K562 (cell line): ENCODE results near the gene PPP1R13L. TPM values are rescaled to one million over a fixed set of nuclear protein-coding genes. Genes with fewer than 3 reads are reported as not detected.

Experiments used
- BRD4 ChIP-seq: fragments of 200-600 bp; sonication (generic); IDR thresholded peaks from 2 replicates; pipeline ENCODE4 v1.6.1; 2017; ENCODE audit warnings: inconsistent platforms
- CHD4 ChIP-seq: fragments of 200-600 bp; sonication (generic); IDR thresholded peaks from 3 replicates; pipeline ENCODE4 v1.6.1; 2012; ENCODE audit warnings: low read depth, mild to moderate bottlenecking, mixed read lengths, low read length, inconsistent platforms; ENCODE audit not compliant: insufficient read depth, insufficient replicate concordance, poor library complexity, severe bottlenecking
- CHD7 ChIP-seq: fragments of 200-600 bp; sonication (generic); IDR thresholded peaks from one replicate; pipeline ENCODE4 v1.6.1; 2012; ENCODE audit warnings: mild to moderate bottlenecking, low read depth, low read length, inconsistent platforms
- FOSL1 ChIP-seq: fragments of 200-800 bp; sonication (Bioruptor generic); conservative IDR thresholded peaks from 2 replicates; pipeline ENCODE4 v1.6.1; 2016; ENCODE audit warnings: missing genetic modification characterization, missing compliant biosample characterization
- FOXA1 ChIP-seq: fragments of 450-650 bp; IDR thresholded peaks from 2 replicates; pipeline ENCODE4 v1.6.1; 2016; ENCODE audit warnings: mild to moderate bottlenecking, borderline replicate concordance
- MCM5 ChIP-seq: fragments of 450-650 bp; IDR thresholded peaks from 2 replicates; pipeline ENCODE4 v1.6.1; 2016; ENCODE audit warnings: low read depth
- PHF21A ChIP-seq: fragments of 450-650 bp; IDR thresholded peaks from 2 replicates; pipeline ENCODE4 v1.6.1; 2017; ENCODE audit warnings: low read depth, borderline replicate concordance
- RCOR1 ChIP-seq, 2 experiments: IDR thresholded peaks; 2 replicates each; pipeline ENCODE4 v1.6.1; 2012; ENCODE audit warnings: low read depth in 2 of 2, low read length in 2 of 2, borderline replicate concordance in 1 of 2, improper control_type of control experiment in 1 of 2
- SMAD1 ChIP-seq: fragments of 150-350 bp; IDR thresholded peaks from 2 replicates; pipeline ENCODE4 v1.6.1; 2014; ENCODE audit warnings: low read length, low read depth; ENCODE audit not compliant: partially characterized antibody
- TAF15 ChIP-seq: fragments of 200-400 bp; formaldehyde crosslinking; IDR thresholded peaks from 2 replicates; pipeline ENCODE4 v1.6.1; 2017; ENCODE audit warnings: mild to moderate bottlenecking, low read depth, low read length, moderate library complexity
- TARDBP ChIP-seq: fragments of 450-650 bp; IDR thresholded peaks from 2 replicates; pipeline ENCODE4 v1.6.1; 2016
- TCF15 ChIP-seq: fragments of 250-450 bp; sonication (Bioruptor Pico); IDR thresholded peaks from 2 replicates; pipeline ENCODE4 v1.8.0; 2022; ENCODE audit warnings: moderate library complexity, mild to moderate bottlenecking, inconsistent platforms
- TRIM24 ChIP-seq, 2 experiments: fragments of 450-650 bp; IDR thresholded peaks; 2 replicates each; pipeline ENCODE4 v1.6.1; 2016
- XRCC4 ChIP-seq: IDR thresholded peaks from one replicate; pipeline ENCODE4 v1.6.1; 2011; ENCODE audit not compliant: insufficient read depth, insufficient read length; ENCODE audit errors: extremely low read depth
- ZNF3 ChIP-seq: fragments of 250-450 bp; sonication (Bioruptor Pico); IDR thresholded peaks from 2 replicates; pipeline ENCODE4 v1.5.0; 2021; ENCODE audit warnings: mild to moderate bottlenecking, moderate library complexity
- ZNF311 ChIP-seq: fragments of 250-450 bp; sonication (Bioruptor Pico); IDR thresholded peaks from 2 replicates; pipeline ENCODE4 v1.4.0; 2020; ENCODE audit warnings: mild to moderate bottlenecking, moderate library complexity
- ZNF445 ChIP-seq: fragments of 250-450 bp; sonication (Bioruptor Pico); IDR thresholded peaks from 2 replicates; pipeline ENCODE4 v1.4.0; 2020; ENCODE audit warnings: low read depth, mild to moderate bottlenecking, moderate library complexity
- polyA plus RNA-seq, 8 experiments: library from polyadenylated mRNA; depleted of rRNA in 4 of 8; stranded (reverse) in 5 of 8; unstranded in 3 of 8; fragments of >200 nt; fragmentation: Nextera tagmentation in 2 of 8; fragmentation: Illumina TruSeq in 1 of 8; extraction: Ambion mirVana in 2 of 8; extraction: Trizol in 1 of 8; gene quantifications; 2 replicates each; pipeline versions ENCODE4 v1.2.1 to v1.2.3, GENCODE V29; 2011 to 2014; ENCODE audit warnings: inconsistent platforms in 1 of 8, missing spikeins in 1 of 8
- total RNA-seq, 7 experiments: library from RNA; depleted of rRNA in 6 of 7; stranded (reverse); fragments of >200 nt in 6 of 7; fragmentation: Illumina TruSeq in 2 of 7; extraction: Trizol in 2 of 7; gene quantifications; 2 replicates each; pipeline versions ENCODE4 v1.2.1 to v1.2.3, GENCODE V29; 2011 to 2021; ENCODE audit warnings: low replicate concordance in 1 of 7

Gene PPP1R13L
- total and polyA plus RNA-seq, 9 of the 15 experiments (the other 6 are each of a cell fraction or from before 2014, with no cell fraction given), result 0.32 to 6.7 (median 2.0) TPM

- TF ChIP-seq CHD7 (no peak), FOXA1 (no peak), TRIM24 (IDR thresholded peaks at IDR 0.05) (peak in 1 of 2 experiments; percentile 35; a peak in 1 of 4 replicates), RCOR1 (IDR thresholded peaks at IDR 0.05; ENCODE audit: borderline replicate concordance in 1 of 2, low read depth in 2 of 2, low read length in 2 of 2) (peak in 1 of 2 experiments; percentile 88; a peak in 2 of 4 replicates), PHF21A (no peak), ZNF445 (CRISPR knock-in tag) (no peak), FOSL1 (tag) (peak; percentile 100), CHD4 (no peak), XRCC4 (no peak), BRD4 (peak; percentile 62; the same call in 1 of the 2 replicates), ZNF311 (CRISPR knock-in tag) (no peak), ZNF3 (no peak), TAF15 (no peak), MCM5 (no peak), SMAD1 (peak; percentile 71), TARDBP (0 out of 2 replicates have a peak, but pooled peaks have one; percentile 52), TCF15 (CRISPR knock-in tag) (no peak)
Observed at GRCh38 chr19:45424191-45425058, 19.6 kb upstream of the PPP1R13L start (continued).
